GM19324 (cell line): ENCODE data around the gene KIN.
"Not testable (repeated sequence)": the region's sequence is repeated elsewhere in the genome, so short reads cannot be mapped to it uniquely, and the experiment has no call there.

Experiments
- ATAC-seq: cut with Tn5 transposase; IDR thresholded peaks from one replicate; pipeline ENCODE4 v1.9.1; 2021; ENCODE audit warnings: mild to moderate bottlenecking, moderate library complexity; ENCODE audit not compliant: unreplicated experiment, low FRiP score

Gene KIN

GRCh38 chr10:7797582-7797981 lies 9.8 kb upstream of the KIN start:
- ATAC-seq = no peak

GRCh38 chr10:7795605-7796004 lies 7.8 kb upstream of the KIN start:
- ATAC-seq = no peak

GRCh38 chr10:7794251-7795026 lies 6.6 kb upstream of the KIN start:
- no peak for ATAC-seq

GRCh38 chr10:7792541-7792940 lies 4.7 kb upstream of the KIN start:
- no peak for ATAC-seq

GRCh38 chr10:7789390-7789789 lies 1.6 kb upstream of the KIN start:
- no peak for ATAC-seq

GRCh38 chr10:7788639-7789286 lies 970 bp upstream of the KIN start:
- peak; percentile 19 for ATAC-seq

GRCh38 chr10:7787150-7787856 lies 490 bp downstream of the KIN start:
- ATAC-seq = peak; percentile 17

- ATAC-seq = no peak
These were observed 1.4 kb downstream of the KIN start for GRCh38 chr10:7786430-7786829.

GRCh38 chr10:7782194-7782593 lies 5.6 kb downstream of the KIN start:
- ATAC-seq = not testable (repeated sequence)

- ATAC-seq = no peak
These were observed 11.0 kb downstream of the KIN start for GRCh38 chr10:7776777-7777176.

GRCh38 chr10:7773845-7774801 lies 13.7 kb downstream of the KIN start:
- ATAC-seq = no peak

GRCh38 chr10:7768417-7768816 lies 19.4 kb downstream of the KIN start:
- no peak for ATAC-seq

- no peak for ATAC-seq
These were observed 20.6 kb downstream of the KIN start for GRCh38 chr10:7767209-7767608.

GRCh38 chr10:7766241-7766640 lies 21.6 kb downstream of the KIN start:
- no peak for ATAC-seq

GRCh38 chr10:7763929-7764328 lies 23.9 kb downstream of the KIN start:
- ATAC-seq = no peak

- no peak for ATAC-seq
These were observed 31.3 kb downstream of the KIN start for GRCh38 chr10:7756360-7756992.

GRCh38 chr10:7755103-7755502 lies 32.7 kb downstream of the KIN start:
- no peak for ATAC-seq

GRCh38 chr10:7752251-7752650 lies 35.5 kb downstream of the KIN start:
- ATAC-seq = no peak

GRCh38 chr10:7750222-7750621 lies 37.6 kb downstream of the KIN start:
- ATAC-seq = no peak

- ATAC-seq = not testable (repeated sequence)
These were observed 39.2 kb downstream of the KIN start for GRCh38 chr10:7748637-7749036.
